GM12891 (cell line): ENCODE results near the gene DUSP22.

ENCODE experiments used
- POLR2A ChIP-seq: IDR thresholded peaks from 2 replicates; pipeline ENCODE4 v1.6.1; 2011; ENCODE audit warnings: low read depth, low read length, control low read depth
- POLR2AphosphoS5 ChIP-seq: IDR thresholded peaks from 2 replicates; pipeline ENCODE4 v1.6.1; 2011; ENCODE audit warnings: low read depth, low read length, control low read depth
- POU2F2 ChIP-seq: IDR thresholded peaks from 2 replicates; pipeline ENCODE4 v1.6.1; 2011; ENCODE audit warnings: low read depth, mild to moderate bottlenecking, control low read depth, low read length, moderate library complexity
- SPI1 ChIP-seq: IDR thresholded peaks from 2 replicates; pipeline ENCODE4 v1.6.1; 2011; ENCODE audit warnings: low read depth, low read length, control low read depth
- TAF1 ChIP-seq: IDR thresholded peaks from 2 replicates; pipeline ENCODE4 v1.6.1; 2011; ENCODE audit warnings: low read depth, low read length, control low read depth

DNA sequence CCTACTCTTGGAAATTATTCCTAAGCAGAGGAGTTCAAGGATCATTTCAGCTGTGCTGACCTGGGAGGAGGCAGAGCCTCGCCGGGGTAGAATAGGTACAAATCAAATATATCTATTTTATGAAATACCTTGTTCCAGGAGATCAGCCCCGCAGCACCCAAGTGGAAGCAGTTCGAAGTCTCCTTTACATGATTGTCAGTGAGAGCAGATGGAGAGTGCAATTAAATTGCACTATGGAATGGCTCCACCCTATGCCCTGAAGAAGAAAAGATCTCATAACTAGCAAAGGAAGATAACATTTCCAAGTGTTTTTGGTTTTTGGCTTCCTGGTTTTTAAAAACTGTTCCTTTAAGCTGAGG is 31.4 kb downstream of the DUSP22 start:
- no peak for TF ChIP-seq POLR2A
- TF ChIP-seq POLR2AphosphoS5: no peak
- TF ChIP-seq SPI1: no peak
- TF ChIP-seq TAF1: no peak
- TF ChIP-seq POU2F2: no peak
